NCI-H748 treated with DMSO at 0.1 percent for 48 hours (cell line): ENCODE results near the gene PTPRO.
A peak's percentile ranks its signal among the peaks of the same experiment; 100 is the strongest.

ENCODE experiments used
- DNase-seq: peaks from one replicate; lab custom pipeline; 2025; lab: John Stamatoyannopoulos, UW

Gene PTPRO

GRCh38 chr12:15561396-15561795 lies 239.1 kb downstream of the PTPRO start:
- no peak for DNase-seq

- DNase-seq: no peak
These were observed 240.0 kb downstream of the PTPRO start for GRCh38 chr12:15562263-15562662.

GRCh38 chr12:15563663-15564062 lies 241.4 kb downstream of the PTPRO start:
- no peak for DNase-seq

- DNase-seq: no peak
These were observed 252.0 kb downstream of the PTPRO start for GRCh38 chr12:15574353-15574752.

- DNase-seq: no peak
These were observed 253.6 kb downstream of the PTPRO start for GRCh38 chr12:15575671-15576541.

GRCh38 chr12:15580431-15580830 lies 258.1 kb downstream of the PTPRO start:
- DNase-seq: peak; percentile 20

- DNase-seq: no peak
These were observed 258.7 kb downstream of the PTPRO start for GRCh38 chr12:15581006-15581405.

- DNase-seq: no peak
These were observed 261.5 kb downstream of the PTPRO start for GRCh38 chr12:15583804-15584203.

GRCh38 chr12:15584366-15585041 lies 262.2 kb downstream of the PTPRO start:
- peak; percentile 11 for DNase-seq

GRCh38 chr12:15589328-15590032 lies 267.2 kb downstream of the PTPRO start:
- DNase-seq: no peak

GRCh38 chr12:15590180-15590826 lies 268.0 kb downstream of the PTPRO start:
- DNase-seq: peak; percentile 54

GRCh38 chr12:15591811-15592210 lies 269.5 kb downstream of the PTPRO start:
- no peak for DNase-seq

- no peak for DNase-seq
These were observed 270.6 kb downstream of the PTPRO start for GRCh38 chr12:15592934-15593333.

- DNase-seq: no peak
These were observed 273.9 kb downstream of the PTPRO start for GRCh38 chr12:15596174-15596573.

GRCh38 chr12:15597125-15597830 lies 275.0 kb downstream of the PTPRO start:
- DNase-seq: peak; percentile 10

- DNase-seq: peak; percentile 19
These were observed 277.1 kb downstream of the PTPRO start for GRCh38 chr12:15599266-15600037.

GRCh38 chr12:15600223-15600935 lies 278.1 kb downstream of the PTPRO start:
- DNase-seq: no peak

- no peak for DNase-seq
These were observed 279.0 kb downstream of the PTPRO start for GRCh38 chr12:15601210-15601800.

GRCh38 chr12:15602051-15602672 lies 279.9 kb downstream of the PTPRO start:
- DNase-seq: no peak
